Measurements from ENCODE around the gene ATF3.

Gene ATF3

DNA sequence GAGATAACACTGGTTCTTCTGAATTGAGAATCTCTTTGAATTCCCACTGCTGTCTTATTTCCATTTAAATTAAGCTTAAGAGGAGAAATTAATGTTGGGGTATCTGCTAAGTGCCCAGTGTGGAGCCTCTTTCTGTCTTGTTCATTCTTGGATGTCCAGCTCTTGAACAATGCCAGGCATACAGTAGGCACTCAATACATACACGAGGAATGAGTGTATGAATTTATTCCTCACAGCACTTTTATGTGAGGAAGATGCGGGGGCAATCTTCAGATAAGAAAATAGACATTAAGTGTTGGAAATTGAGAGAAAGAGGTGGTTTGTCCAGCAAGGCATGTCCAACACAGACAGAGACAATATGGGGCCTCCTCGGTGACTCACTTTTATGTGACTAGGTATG is 11.8 kb upstream of the ATF3 start:
- ChIA-PET POLR2A (interaction anchor here (0.8 to 2.2 kb wide), 5 partner anchors 9 to 29 kb away, joined by 3 to 34 read pairs (median 4); partner anchors contain the start of gene ATF3), CTCF (interaction anchor here (0.8 to 2.5 kb wide), 14 partner anchors 8 to 141 kb away, joined by 3 to 14 read pairs (median 6); partner anchors contain the start of gene ATF3)
- TF ChIP-seq, protein P1, sequence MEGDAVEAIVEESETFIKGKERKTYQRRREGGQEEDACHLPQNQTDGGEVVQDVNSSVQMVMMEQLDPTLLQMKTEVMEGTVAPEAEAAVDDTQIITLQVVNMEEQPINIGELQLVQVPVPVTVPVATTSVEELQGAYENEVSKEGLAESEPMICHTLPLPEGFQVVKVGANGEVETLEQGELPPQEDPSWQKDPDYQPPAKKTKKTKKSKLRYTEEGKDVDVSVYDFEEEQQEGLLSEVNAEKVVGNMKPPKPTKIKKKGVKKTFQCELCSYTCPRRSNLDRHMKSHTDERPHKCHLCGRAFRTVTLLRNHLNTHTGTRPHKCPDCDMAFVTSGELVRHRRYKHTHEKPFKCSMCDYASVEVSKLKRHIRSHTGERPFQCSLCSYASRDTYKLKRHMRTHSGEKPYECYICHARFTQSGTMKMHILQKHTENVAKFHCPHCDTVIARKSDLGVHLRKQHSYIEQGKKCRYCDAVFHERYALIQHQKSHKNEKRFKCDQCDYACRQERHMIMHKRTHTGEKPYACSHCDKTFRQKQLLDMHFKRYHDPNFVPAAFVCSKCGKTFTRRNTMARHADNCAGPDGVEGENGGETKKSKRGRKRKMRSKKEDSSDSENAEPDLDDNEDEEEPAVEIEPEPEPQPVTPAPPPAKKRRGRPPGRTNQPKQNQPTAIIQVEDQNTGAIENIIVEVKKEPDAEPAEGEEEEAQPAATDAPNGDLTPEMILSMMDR (IDR thresholded peaks at IDR 0.05; ENCODE audit: control extremely low read depth, extremely low read depth, low read depth, missing control alignments): no peak
- DNase-seq (ENCODE audit: extremely low spot score): no peak

DNA sequence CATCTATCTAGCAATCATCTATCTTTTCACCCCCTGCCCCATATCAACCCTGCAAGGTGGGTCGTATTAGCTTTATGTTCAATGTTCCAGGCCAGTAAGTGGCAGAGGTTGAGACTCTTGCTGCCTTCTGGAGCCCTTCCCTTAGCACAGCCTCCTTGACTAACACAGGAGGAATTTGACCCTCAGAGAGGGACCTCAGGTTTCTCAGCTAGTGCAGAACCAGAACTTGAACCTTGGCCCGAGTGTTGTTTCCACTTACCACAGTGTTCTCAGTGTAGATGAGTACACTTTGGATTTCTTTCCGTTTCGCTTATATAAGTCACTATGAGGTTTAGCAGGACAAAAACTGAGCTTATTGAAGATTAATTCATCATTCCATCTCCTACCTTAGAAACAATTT is 11.1 kb upstream of the ATF3 start:
- TF ChIP-seq, protein P1 (IDR thresholded peaks at IDR 0.05; ENCODE audit: control extremely low read depth, extremely low read depth, low read depth, missing control alignments): no peak
- CTCF ChIA-PET: interaction anchor here (0.7 to 2.5 kb wide), 10 partner anchors 9 to 141 kb away, joined by 3 to 14 read pairs (median 7); partner anchors contain the start of gene ATF3
- DNase-seq (ENCODE audit: extremely low spot score): no peak
- POLR2A ChIA-PET: interaction anchor here (1.7 to 2.2 kb wide), 2 partner anchors 10 to 12 kb away, joined by 4 to 34 read pairs; partner anchors contain the start of gene ATF3

DNA sequence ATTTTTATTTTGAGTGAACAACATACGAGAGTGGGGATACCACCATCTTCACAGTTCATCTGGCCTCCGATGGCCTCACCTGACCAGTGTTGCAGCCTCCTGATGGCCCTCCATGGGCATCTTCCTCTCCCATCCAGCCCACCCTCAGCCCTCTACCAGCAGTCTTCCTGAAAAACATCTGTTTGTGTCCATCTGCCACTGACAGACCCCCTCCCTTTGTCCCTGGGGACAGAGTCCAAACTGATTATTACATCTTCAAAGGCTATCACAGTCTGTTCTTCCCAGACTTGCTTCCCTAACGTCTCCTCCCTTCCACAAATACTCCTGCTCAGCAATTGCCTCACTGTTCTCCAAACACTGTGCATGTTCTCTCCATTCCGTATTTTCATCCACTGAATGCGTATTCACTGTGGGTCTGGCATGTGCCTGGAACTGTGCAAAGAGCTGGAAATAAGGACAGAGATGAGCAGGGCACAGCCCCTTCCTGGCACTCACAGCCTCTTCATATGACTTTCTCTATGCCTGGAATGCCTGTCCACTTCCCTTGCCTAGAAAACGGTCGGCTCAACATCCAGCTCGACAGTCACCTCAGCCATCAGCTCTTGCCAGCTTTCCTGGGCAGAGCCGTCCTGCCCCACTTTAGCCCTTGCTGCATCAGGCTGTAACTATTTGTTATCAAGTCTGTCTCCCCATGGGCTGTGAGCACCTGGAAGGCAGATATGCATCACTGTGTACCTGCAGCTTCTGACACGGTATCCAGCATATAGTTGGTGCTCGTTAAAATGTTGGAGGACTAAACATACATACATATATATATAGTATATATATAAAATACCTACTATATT is 8.3 kb upstream of the ATF3 start:
- DNase-seq (ENCODE audit: extremely low spot score): no peak
- ChIA-PET CTCF (interaction anchor here (1.8 kb wide), 1 partner anchor 123 kb away, joined by 6 read pairs; no protein-coding TSS in a partner anchor), POLR2A (interaction anchor here (2.3 kb wide), 1 partner anchor 8 kb away, joined by 9 read pairs; the partner anchor contains the start of gene ATF3)
- TF ChIP-seq, protein P1 (IDR thresholded peaks at IDR 0.05; ENCODE audit: control extremely low read depth, extremely low read depth, low read depth, missing control alignments): no peak

DNA sequence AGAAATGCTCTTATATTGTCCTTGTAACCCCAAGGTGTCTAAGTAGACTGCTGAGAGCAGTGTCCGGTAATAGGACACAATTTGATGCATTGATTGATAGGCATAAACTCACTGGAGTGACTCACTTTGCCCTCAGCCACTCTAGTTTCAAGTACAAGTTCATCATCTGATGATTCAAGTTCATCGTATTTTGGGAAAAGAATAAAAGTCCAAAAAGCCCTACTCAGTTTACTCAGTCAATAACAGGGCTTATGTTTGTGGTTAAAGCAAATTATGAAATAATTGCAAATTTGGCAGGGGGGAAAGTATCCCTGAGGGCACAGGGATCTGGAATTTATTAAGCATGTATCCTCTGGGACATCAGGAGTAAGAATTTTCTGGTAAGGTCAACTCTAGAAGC is 7.6 kb upstream of the ATF3 start:
- no peak for DNase-seq (ENCODE audit: extremely low spot score)
- TF ChIP-seq, protein P1 (IDR thresholded peaks at IDR 0.05; ENCODE audit: control extremely low read depth, extremely low read depth, low read depth, missing control alignments): no peak
- POLR2A ChIA-PET: interaction anchor here (2.3 kb wide), 1 partner anchor 7 kb away, joined by 9 read pairs; the partner anchor contains the start of gene ATF3
- CTCF ChIA-PET: no interaction called here

DNA sequence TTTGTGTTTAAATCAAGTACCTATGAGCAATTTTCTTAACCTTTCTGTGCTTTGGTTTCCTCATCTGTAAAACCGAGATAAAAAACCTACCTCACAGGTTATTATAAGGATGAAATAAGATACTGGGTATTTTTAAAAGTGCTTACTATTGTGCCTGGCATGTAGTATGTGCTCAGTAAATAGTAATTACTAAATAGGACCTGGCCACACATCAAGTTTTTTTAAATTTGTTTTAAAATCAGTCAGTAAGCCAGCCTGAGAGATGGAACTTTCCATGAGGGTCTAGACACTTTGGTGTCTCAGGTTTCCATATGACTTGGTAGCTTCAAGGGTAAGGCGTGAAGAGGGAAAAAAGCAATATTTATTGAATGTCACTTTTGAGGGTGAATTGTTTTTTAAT is 7.0 kb upstream of the ATF3 start:
- TF ChIP-seq, protein P1 (IDR thresholded peaks at IDR 0.05; ENCODE audit: control extremely low read depth, extremely low read depth, low read depth, missing control alignments): no peak
- CTCF ChIA-PET: no interaction called here
- POLR2A ChIA-PET: no interaction called here
- DNase-seq (ENCODE audit: extremely low spot score): no peak

DNA sequence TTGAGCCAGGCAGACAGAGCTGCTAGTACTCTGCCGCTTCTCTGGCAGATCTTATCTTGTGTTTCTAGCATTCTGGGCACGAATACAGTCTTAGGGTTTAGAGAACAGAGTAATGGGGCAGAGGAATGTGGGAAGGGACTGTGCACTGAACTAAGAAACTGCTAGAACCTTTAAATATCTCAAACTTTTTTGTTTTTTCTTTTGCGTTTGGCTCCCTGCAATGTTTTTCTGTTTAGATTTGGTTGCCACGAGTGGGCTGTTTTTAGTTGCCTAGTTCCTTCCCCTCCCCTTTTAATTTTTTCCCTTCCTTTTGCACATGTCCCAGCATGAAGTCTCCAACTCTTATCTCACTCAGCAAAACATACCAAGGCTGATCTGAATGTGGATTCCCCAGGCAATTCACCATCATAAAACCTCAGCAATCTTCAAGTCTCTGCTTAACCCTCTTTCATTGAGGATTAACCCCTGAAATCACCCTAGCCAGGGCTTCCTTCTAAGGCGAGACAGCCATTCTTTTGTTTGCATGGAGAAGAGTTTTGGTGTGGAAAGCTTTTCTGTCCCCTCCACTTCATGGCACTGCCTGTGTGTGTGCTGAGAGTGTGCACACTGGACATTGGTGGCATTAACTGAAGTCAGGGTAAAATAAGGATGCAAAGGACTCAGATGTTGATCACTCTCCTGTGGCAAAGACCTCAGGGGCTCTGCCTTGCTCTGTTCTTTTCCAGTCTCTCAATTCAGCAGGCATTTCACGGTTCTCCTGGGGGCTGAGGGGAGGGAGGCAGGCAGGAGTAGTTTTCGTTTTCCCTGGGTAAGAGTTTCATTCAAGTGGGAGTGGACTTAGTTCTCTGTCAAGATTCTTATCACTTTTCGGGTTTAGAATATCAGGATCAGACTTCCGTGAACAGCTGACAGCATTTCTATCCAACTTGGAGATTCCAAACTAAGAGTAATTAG is 2.8 kb upstream of the ATF3 start:
- ChIA-PET POLR2A (interaction anchor here (0.6 to 1.2 kb wide), 2 partner anchors 9 to 192 kb away, joined by 3 to 6 read pairs; no protein-coding TSS in a partner anchor), CTCF (interaction anchor here (1.0 to 1.1 kb wide), 3 partner anchors 9 to 129 kb away, joined by 3 to 6 read pairs (median 3); no protein-coding TSS in a partner anchor)
- no peak for DNase-seq (ENCODE audit: extremely low spot score)
- TF ChIP-seq, protein P1 (IDR thresholded peaks at IDR 0.05; ENCODE audit: control extremely low read depth, extremely low read depth, low read depth, missing control alignments): no peak

Data from GM10248 (cell line).